H9 (cell line): Measurements from ENCODE around the gene LARGE1. TPM values are rescaled to one million over a fixed set of nuclear protein-coding genes. Genes with fewer than 3 reads are reported as not detected.

ENCODE experiments used
- DNase-seq: peaks from one replicate; pipeline ENCODE4 v3.0.0-alpha.2; 2017
- H2AFZ ChIP-seq: one replicate; pipeline ENCODE4 v1.6.1; 2013; ENCODE audit warnings: mild to moderate bottlenecking, low read length, control low read depth, moderate library complexity
- H2AK5ac ChIP-seq: 2 replicates; pipeline ENCODE4 v1.6.1; 2013; ENCODE audit warnings: low read length, control low read depth, mixed read lengths; ENCODE audit not compliant: insufficient read length
- H2BK120ac ChIP-seq: one replicate; pipeline ENCODE4 v1.6.1; 2013; ENCODE audit warnings: low read depth, mild to moderate bottlenecking, low read length, control low read depth, inconsistent platforms; ENCODE audit not compliant: poor library complexity, severe bottlenecking
- H2BK12ac ChIP-seq: 2 replicates; pipeline ENCODE4 v1.6.1; 2013; ENCODE audit warnings: low read length, control low read depth, mixed read lengths, low read depth; ENCODE audit not compliant: insufficient read length
- H2BK15ac ChIP-seq: 2 replicates; pipeline ENCODE4 v1.6.1; 2013; ENCODE audit warnings: low read depth, low read length, control low read depth
- H2BK20ac ChIP-seq: one replicate; pipeline ENCODE4 v1.6.1; 2013; ENCODE audit warnings: low read depth, mild to moderate bottlenecking, low read length, control low read depth, inconsistent platforms; ENCODE audit not compliant: poor library complexity, severe bottlenecking
- H2BK5ac ChIP-seq: 2 replicates; pipeline ENCODE4 v1.6.1; 2013; ENCODE audit warnings: low read length, control low read depth, mixed read lengths; ENCODE audit not compliant: insufficient read length
- H3K14ac ChIP-seq: 2 replicates; pipeline ENCODE4 v1.6.1; 2013; ENCODE audit warnings: low read length, control low read depth; ENCODE audit not compliant: insufficient read depth
- H3K18ac ChIP-seq: 2 replicates; pipeline ENCODE4 v1.6.1; 2013; ENCODE audit warnings: low read depth, mild to moderate bottlenecking, mixed read lengths, low read length, control low read depth; ENCODE audit not compliant: insufficient read length
- H3K23ac ChIP-seq: 2 replicates; pipeline ENCODE4 v1.6.1; 2013; ENCODE audit warnings: low read length, control low read depth, mixed read lengths, low read depth; ENCODE audit not compliant: insufficient read length
- H3K23me2 ChIP-seq: 2 replicates; pipeline ENCODE4 v1.6.1; 2013; ENCODE audit warnings: low read depth, mild to moderate bottlenecking, mixed read lengths, low read length, control low read depth; ENCODE audit not compliant: insufficient read length, poor library complexity, severe bottlenecking
- H3K27ac ChIP-seq: 2 replicates; pipeline ENCODE4 v1.5.1; 2013; ENCODE audit warnings: low read length, control low read depth, mixed read lengths, low read depth; ENCODE audit not compliant: insufficient read length
- H3K27me3 ChIP-seq: 2 replicates; pipeline ENCODE4 v1.6.1; 2013; ENCODE audit warnings: low read length, control low read depth, inconsistent platforms; ENCODE audit not compliant: insufficient read depth
- H3K4ac ChIP-seq: 2 replicates; pipeline ENCODE4 v1.6.1; 2013; ENCODE audit warnings: low read depth, mild to moderate bottlenecking, control low read depth, inconsistent platforms, low read length, moderate library complexity
- H3K4me1 ChIP-seq: 2 replicates; pipeline ENCODE4 v1.6.1; 2013; ENCODE audit warnings: low read length, control low read depth, inconsistent platforms; ENCODE audit not compliant: insufficient read depth
- H3K4me2 ChIP-seq: 2 replicates; pipeline ENCODE4 v1.6.1; 2013; ENCODE audit warnings: low read length, control low read depth, mixed read lengths; ENCODE audit not compliant: insufficient read length, insufficient read depth
- H3K56ac ChIP-seq: 2 replicates; pipeline ENCODE4 v1.6.1; 2013; ENCODE audit warnings: low read depth, mild to moderate bottlenecking, mixed read lengths, low read length, control low read depth; ENCODE audit not compliant: insufficient read length
- H3K79me1 ChIP-seq: 2 replicates; pipeline ENCODE4 v1.6.1; 2013; ENCODE audit warnings: low read depth, mild to moderate bottlenecking, moderate library complexity, low read length, control low read depth, inconsistent platforms; ENCODE audit not compliant: insufficient read depth, poor library complexity, severe bottlenecking
- H3K79me2 ChIP-seq: 2 replicates; pipeline ENCODE4 v1.6.1; 2013; ENCODE audit warnings: low read length, control low read depth, inconsistent platforms; ENCODE audit not compliant: insufficient read depth
- H3K9ac ChIP-seq: 2 replicates; pipeline ENCODE4 v1.6.1; 2013; ENCODE audit warnings: low read length, control low read depth, mixed read lengths; ENCODE audit not compliant: insufficient read length; ENCODE audit errors: extremely low read depth
- H3K9me3 ChIP-seq: one replicate; pipeline ENCODE4 v1.6.1; 2013; ENCODE audit warnings: low read depth, low read length, inconsistent platforms; ENCODE audit not compliant: control insufficient read depth
- H3T11ph ChIP-seq: one replicate; pipeline ENCODE4 v1.6.1; 2013; ENCODE audit warnings: mild to moderate bottlenecking, low read length, control low read depth, inconsistent platforms
- H4K20me1 ChIP-seq: one replicate; pipeline ENCODE4 v1.6.1; 2013; ENCODE audit not compliant: control insufficient read depth, insufficient read length, insufficient read depth
- H4K5ac ChIP-seq: 2 replicates; pipeline ENCODE4 v1.6.1; 2013; ENCODE audit warnings: low read depth, mild to moderate bottlenecking, mixed read lengths, low read length, control low read depth; ENCODE audit not compliant: insufficient read length
- H4K8ac ChIP-seq: replicated peaks from 2 replicates; pipeline ENCODE4 v1.6.1; 2013; ENCODE audit warnings: low read length, control low read depth, mixed read lengths, low read depth; ENCODE audit not compliant: insufficient read length
- H4K91ac ChIP-seq: 2 replicates; pipeline ENCODE4 v1.6.1; 2013; ENCODE audit warnings: low read depth, mild to moderate bottlenecking, moderate library complexity, mixed read lengths, low read length, control low read depth; ENCODE audit not compliant: insufficient read length
- H3K27ac Mint-ChIP-seq, 3 experiments: 2 replicates in 2 of 3; 3 replicates in 1 of 3; pipeline ENCODE4 v1.8.0; 2020 to 2021; ENCODE audit warnings: mixed read lengths in 3 of 3, mild to moderate bottlenecking in 1 of 3, moderate library complexity in 1 of 3
- H3K27me3 Mint-ChIP-seq: 2 replicates; pipeline ENCODE4 v1.8.0; 2021; ENCODE audit warnings: low read depth, mild to moderate bottlenecking, moderate library complexity, mixed read lengths
- H3K36me3 Mint-ChIP-seq, 3 experiments: 2 replicates in 2 of 3; 3 replicates in 1 of 3; pipeline ENCODE4 v1.8.0; 2020 to 2021; ENCODE audit warnings: low read depth in 3 of 3, mixed read lengths in 3 of 3; ENCODE audit not compliant: insufficient read depth in 1 of 3
- H3K4me1 Mint-ChIP-seq, 2 experiments: 2 replicates each; pipeline ENCODE4 v1.8.0; 2020; ENCODE audit warnings: mixed read lengths in 2 of 2
- H3K4me3 Mint-ChIP-seq, 2 experiments: 2 replicates in 1 of 2; 3 replicates in 1 of 2; pipeline ENCODE4 v1.8.0; 2020 to 2021; ENCODE audit warnings: mild to moderate bottlenecking in 2 of 2, mixed read lengths in 2 of 2, moderate library complexity in 1 of 2
- H3K9me3 Mint-ChIP-seq, 2 experiments: 2 replicates in 1 of 2; 3 replicates in 1 of 2; pipeline ENCODE4 v1.8.0; 2020; ENCODE audit warnings: mild to moderate bottlenecking in 2 of 2, mixed read lengths in 2 of 2, moderate library complexity in 1 of 2
- CTCF ChIP-seq: fragments of 200-600 bp; sonication (generic); conservative IDR thresholded peaks from 3 replicates; pipeline ENCODE4 v1.8.0; 2021; ENCODE audit warnings: antibody characterized with exemption, mild to moderate bottlenecking
- WGBS: extraction: QIAGEN DNeasy Blood & Tissue Kit; methylation state at CpG from one replicate; pipeline ENCODE4 v1.1.7; 2013; ENCODE audit warnings: missing lambda C conversion rate, low lambda C conversion rate, mixed read lengths; ENCODE audit not compliant: insufficient read length; ENCODE audit errors: extremely low coverage; 5-methylcytosine and 5-hydroxymethylcytosine counted together
- total RNA-seq: library from RNA; stranded (reverse); gene quantifications from 2 replicates; pipeline ENCODE4 v1.2.1, GENCODE V29; 2021

Gene LARGE1
- total RNA-seq, 1 experiment from 2014 or later = 43.5 TPM

- H2AFZ ChIP-seq = no peak overlapping the region
- no peak overlapping the region for H3K14ac ChIP-seq
- no peak overlapping the region for H3K27ac ChIP-seq
- WGBS = no CpG with 5 or more reads among the region's 5 CpGs
- peaks cover 2% of the 10 kb centered on the region for H3K27me3 Mint-ChIP-seq
- H3K4ac ChIP-seq = no peak overlapping the region
- no peak for DNase-seq
- no peak for TF ChIP-seq CTCF
- no peak overlapping the region for H3K9ac ChIP-seq
- no peaks in the 10 kb centered on the region for H4K20me1 ChIP-seq
- H2BK20ac ChIP-seq = no peak overlapping the region
- no peak overlapping the region for H4K91ac ChIP-seq
- peak overlapping the region in 1 of 3 experiments; percentile 85; a peak in 2 of 7 replicates for H3K27ac Mint-ChIP-seq
- peaks cover 9% of the 10 kb centered on the region for H3K79me1 ChIP-seq
- peaks cover 26 to 29% of the 10 kb centered on the region in 2 experiments for H3K9me3 Mint-ChIP-seq
- peaks cover 14% of the 10 kb centered on the region; the same call in 1 of the 2 replicates for H3K79me2 ChIP-seq
- no peak overlapping the region for H2BK12ac ChIP-seq
- H3T11ph ChIP-seq = no peak overlapping the region
- H3K4me2 ChIP-seq = no peak overlapping the region
- H3K27me3 ChIP-seq = no peaks in the 10 kb centered on the region
- H3K18ac ChIP-seq = no peak overlapping the region
- no peak overlapping the region for H3K4me3 Mint-ChIP-seq
- no peaks in the 10 kb centered on the region for H3K4me1 ChIP-seq
- H2BK120ac ChIP-seq = no peak overlapping the region
- no peak overlapping the region for H4K5ac ChIP-seq
- peaks cover 25 to 31% (median 27%) of the 10 kb centered on the region in 3 experiments for H3K36me3 Mint-ChIP-seq
- H2BK5ac ChIP-seq = no peak overlapping the region
- peaks cover 11 to 12% of the 10 kb centered on the region in 2 experiments; a peak in 3 of 4 replicates for H3K4me1 Mint-ChIP-seq
- H3K9me3 ChIP-seq = peaks cover 12% of the 10 kb centered on the region
- no peak overlapping the region for H3K56ac ChIP-seq
- H4K8ac ChIP-seq = no peak overlapping the region
- H2AK5ac ChIP-seq = no peak overlapping the region
- H3K23me2 ChIP-seq = no peaks in the 10 kb centered on the region
- H2BK15ac ChIP-seq = no peak overlapping the region
- H3K23ac ChIP-seq = no peak overlapping the region
Observed at GRCh38 chr22:33785283-33785968, 134.8 kb downstream of the LARGE1 start.
